Measurements from ENCODE around the gene HTT. TPM values are rescaled to one million over a fixed set of nuclear protein-coding genes. Genes with fewer than 3 reads are reported as not detected.

The HTT gene
- total and polyA plus RNA-seq, 9 of the 15 experiments (the other 6 are each of a cell fraction or from before 2014, with no cell fraction given) = 0.66 to 31.6 (median 14.7) TPM

GRCh38 chr4:3074846-3075651 is 568 bp downstream of the HTT start (continued):
- TF ChIP-seq ZBTB49 (CRISPR knock-in tag; IDR thresholded peaks at IDR 0.05; ENCODE audit: borderline replicate concordance) = no peak
- no peak for TF ChIP-seq DIDO1 (tag; IDR thresholded peaks at IDR 0.05; ENCODE audit: low read depth)
- no peak for TF ChIP-seq CC2D1A (IDR thresholded peaks at IDR 0.05)
- TF ChIP-seq AFF4 (CRISPR knock-in tag; IDR thresholded peaks at IDR 0.05) = 0 out of 2 replicates have a peak, but pooled peaks have one; percentile 47
- TF ChIP-seq TSHZ1 (CRISPR knock-in tag; IDR thresholded peaks at IDR 0.05) = no peak
- TF ChIP-seq ZNF668 (CRISPR knock-in tag; IDR thresholded peaks at IDR 0.05) = no peak
- no peak for TF ChIP-seq NEUROD1 (IDR thresholded peaks at IDR 0.05; ENCODE audit: borderline replicate concordance, low read depth, low read length, partially characterized antibody)
- 0 out of 2 replicates have a peak, but pooled peaks have one; percentile 43 for TF ChIP-seq KAT7 (CRISPR knock-in tag; IDR thresholded peaks at IDR 0.05; ENCODE audit: borderline replicate concordance)
- TF ChIP-seq USF1 (CRISPR knock-in tag; IDR thresholded peaks at IDR 0.05) = no peak
- no peak for TF ChIP-seq HNRNPH1 (optimal IDR thresholded peaks at IDR 0.05; ENCODE audit: low read depth, low read length)
- peak; percentile 50 for TF ChIP-seq TAF1 (IDR thresholded peaks at IDR 0.05; ENCODE audit: control insufficient read depth, extremely low read depth, insufficient read depth, low read length, severe bottlenecking)
- no peak for TF ChIP-seq CCAR2 (IDR thresholded peaks at IDR 0.05; ENCODE audit: low read depth, low read length)
- no peak for TF ChIP-seq CHD4 (IDR thresholded peaks at IDR 0.05; ENCODE audit: insufficient read depth, insufficient replicate concordance, low read depth, low read length, poor library complexity, severe bottlenecking)
